HepG2 (cell line): ENCODE data around the gene RER1. TPM values are rescaled to one million over a fixed set of nuclear protein-coding genes. Genes with fewer than 3 reads are reported as not detected.

Experiments
- ATAC-seq: fragments of 200-7000 bp; cut with Tn5 transposase; 3 replicates; pipeline ENCODE4 v1.9.1; 2020; ENCODE audit warnings: mild to moderate bottlenecking, moderate library complexity
- BruUV-seq: library from RNA; stranded (reverse); fragments of 400-500 nt; replicated peaks from 2 replicates; lab custom pipeline; 2021; lab: Mats Ljungman, UMichigan
- CTCF ChIA-PET: fragments of 300-600 bp; formaldehyde crosslinking; extraction: SDS; loops from one replicate; lab custom pipeline; 2021; ENCODE audit warnings: low total read pairs, inconsistent platforms, low intra/inter-chr PET ratio; lab: Yijun Ruan, JAX
- POLR2A ChIA-PET: fragments of 350-600 bp; sonication (Branson Sonifier 250); formaldehyde crosslinking; loops from one replicate; lab custom pipeline; 2020; ENCODE audit warnings: antibody characterized with exemption, inconsistent platforms; lab: Yijun Ruan, JAX
- DNase-seq: peaks from one replicate; pipeline ENCODE4 v3.0.0-alpha.2; 2015; ENCODE audit warnings: low spot score
- FAIRE-seq: peaks from 3 replicates; lab custom pipeline; 2011; peaks lifted over from hg19 to GRCh38; lab: Jason Lieb, UNC
- H2AFZ ChIP-seq: one replicate; pipeline ENCODE4 v1.6.1; 2011; ENCODE audit warnings: low read length, inconsistent platforms
- H3K27ac ChIP-seq: fragments of 300-600 bp; 3 replicates; pipeline ENCODE4 v1.8.0; 2011; ENCODE audit warnings: mixed run types, mild to moderate bottlenecking, mixed read lengths, low read length, inconsistent platforms; ENCODE audit not compliant: insufficient read depth; ENCODE audit errors: extremely low read length
- H3K27me3 ChIP-seq, 2 experiments: fragments of 200-600 bp in 1 of 2; 2 replicates in 1 of 2; 3 replicates in 1 of 2; pipeline versions ENCODE4 v1.6.0 to v1.8.0; 2011; ENCODE audit warnings: low read length in 2 of 2, mild to moderate bottlenecking in 2 of 2, moderate library complexity in 2 of 2, inconsistent platforms in 1 of 2; ENCODE audit not compliant: insufficient read depth in 2 of 2, control insufficient read depth in 1 of 2
- H3K36me3 ChIP-seq, 2 experiments: fragments of 200-600 bp in 1 of 2; replicated peaks in 1 of 2; 2 replicates in 1 of 2; 3 replicates in 1 of 2; pipeline versions ENCODE4 v1.5.1 to v1.8.0; 2011; ENCODE audit warnings: low read length in 2 of 2, inconsistent platforms in 1 of 2; ENCODE audit not compliant: insufficient read depth in 2 of 2, control insufficient read depth in 1 of 2
- H3K4me1 ChIP-seq: 2 replicates; pipeline ENCODE4 v1.5.1; 2012; ENCODE audit warnings: low read length, inconsistent platforms; ENCODE audit not compliant: insufficient read depth
- H3K4me2 ChIP-seq: 2 replicates; pipeline ENCODE4 v1.6.0; 2011; ENCODE audit warnings: low read depth, low read length, inconsistent platforms
- H3K4me3 ChIP-seq, 3 experiments: fragments of 200-600 bp in 1 of 3; sonication (generic), shearing (Covaris generic) in 1 of 3; replicated peaks in 1 of 3; 2 replicates each; pipeline ENCODE4 v1.5.1; 2011 to 2016; ENCODE audit warnings: low read length in 3 of 3, inconsistent platforms in 2 of 3, low read depth in 2 of 3, mild to moderate bottlenecking in 2 of 3, control low read depth in 1 of 3, mixed read lengths in 1 of 3; ENCODE audit not compliant: insufficient read depth in 1 of 3
- H3K79me2 ChIP-seq: one replicate; pipeline ENCODE4 v1.6.1; 2011; ENCODE audit warnings: low read length, inconsistent platforms; ENCODE audit not compliant: insufficient read depth
- H3K9ac ChIP-seq: 2 replicates; pipeline ENCODE4 v1.6.0; 2011; ENCODE audit warnings: mild to moderate bottlenecking, low read depth, low read length, inconsistent platforms; ENCODE audit not compliant: insufficient read depth
- H3K9me3 ChIP-seq: 2 replicates; pipeline ENCODE4 v1.5.1; 2012; ENCODE audit warnings: mild to moderate bottlenecking, low read length
- H4K20me1 ChIP-seq: 2 replicates; pipeline ENCODE4 v1.6.0; 2011; ENCODE audit warnings: inconsistent platforms, mild to moderate bottlenecking, low read length, moderate library complexity; ENCODE audit not compliant: insufficient read depth
- ADNP ChIP-seq: sonication (generic); formaldehyde crosslinking; IDR thresholded peaks from 2 replicates; pipeline ENCODE4 v1.4.0; 2020; ENCODE audit warnings: missing genetic modification reagents
- ELF3 ChIP-seq: IDR thresholded peaks from 2 replicates; pipeline ENCODE4 v1.6.1; 2016; ENCODE audit warnings: missing genetic modification reagents, missing compliant biosample characterization
- HINFP ChIP-seq: sonication (generic); formaldehyde crosslinking; IDR thresholded peaks from 2 replicates; pipeline ENCODE4 v1.4.0; 2020; ENCODE audit warnings: low read depth, mild to moderate bottlenecking, missing genetic modification reagents
- JUN ChIP-seq: sonication (generic); formaldehyde crosslinking; IDR thresholded peaks from 2 replicates; pipeline ENCODE4 v1.4.0; 2020; ENCODE audit warnings: mild to moderate bottlenecking, missing genetic modification reagents
- MNT ChIP-seq: fragments of 450-650 bp; IDR thresholded peaks from 2 replicates; pipeline ENCODE4 v1.6.1; 2016
- TEAD2 ChIP-seq: sonication (generic); formaldehyde crosslinking; IDR thresholded peaks from 2 replicates; pipeline ENCODE4 v1.9.0; 2021; ENCODE audit warnings: missing genetic modification reagents
- TFDP1 ChIP-seq: IDR thresholded peaks from 2 replicates; pipeline ENCODE4 v1.6.1; 2016; ENCODE audit warnings: missing compliant biosample characterization, missing genetic modification reagents, borderline replicate concordance
- ZBTB44 ChIP-seq: sonication (generic); formaldehyde crosslinking; IDR thresholded peaks from 2 replicates; pipeline ENCODE4 v1.4.0; 2020; ENCODE audit warnings: missing genetic modification reagents
- ZNF264 ChIP-seq: sonication (generic); formaldehyde crosslinking; IDR thresholded peaks from 2 replicates; pipeline ENCODE4 v1.4.0; 2020; ENCODE audit warnings: missing genetic modification reagents
- ZNF570 ChIP-seq: sonication (generic); formaldehyde crosslinking; IDR thresholded peaks from 2 replicates; pipeline ENCODE4 v1.4.0; 2020; ENCODE audit warnings: mild to moderate bottlenecking, missing genetic modification reagents, borderline replicate concordance
- ZNF740 ChIP-seq: sonication (generic); formaldehyde crosslinking; IDR thresholded peaks from 2 replicates; pipeline ENCODE4 v1.4.0; 2020; ENCODE audit warnings: missing genetic modification reagents
- WGBS: methylation state at CpG from one replicate; pipeline ENCODE4 v1.1.6; 2017; ENCODE audit warnings: low lambda C conversion rate; 5-methylcytosine and 5-hydroxymethylcytosine counted together
- in situ Hi-C: cut with HindIII; loops from 2 replicates; pipeline ENCODE4 v1.10.0; 2017; ENCODE audit warnings: low pct_unique_long_range_greater_than_20kb; ENCODE audit not compliant: extremely low pct_ligation_motif_present
- intact Hi-C: fragments of 100-400 bp; cut with micrococcal nuclease; formaldehyde crosslinking; loops from one replicate; pipeline ENCODE4 v1.10.0; 2022; ENCODE audit not compliant: unreplicated experiment
- polyA plus RNA-seq, 8 experiments: library from polyadenylated mRNA; depleted of rRNA in 3 of 8; stranded (reverse) in 7 of 8; unstranded in 1 of 8; fragments of >200 nt; fragmentation: Illumina TruSeq in 4 of 8; extraction: Trizol in 4 of 8; gene quantifications; 2 replicates each; pipeline versions ENCODE4 v1.2.1 to v1.2.3, GENCODE V29; 2011 to 2016; ENCODE audit warnings: low read depth in 4 of 8, missing spikeins in 1 of 8, mixed read lengths in 1 of 8; ENCODE audit not compliant: insufficient read depth in 1 of 8
- total RNA-seq, 5 experiments: library from RNA; depleted of rRNA; stranded (reverse); fragments of >200 nt; fragmentation: Illumina TruSeq; extraction: Trizol; gene quantifications; 2 replicates each; pipeline ENCODE4 v1.2.3, GENCODE V29; 2016; ENCODE audit warnings: low read depth in 1 of 5

Gene RER1
- total and polyA plus RNA-seq, 2 of the 13 experiments (the other 11 are each of a cell fraction or from before 2014, with no cell fraction given): 128 to 164 TPM

GRCh38 chr1:2437617-2438016, 46.0 kb downstream of the RER1 start:
- 23% methylated on average over 15 of the region's 15 CpGs for WGBS
- DNase-seq (no peak), FAIRE-seq (no peak), ATAC-seq (no peak)
- no peaks in the 10 kb centered on the region for H3K4me1 ChIP-seq
- no peaks in the 10 kb centered on the region for H3K36me3 ChIP-seq
- ChIA-PET POLR2A (no interaction called here), CTCF (no interaction called here)
- no peak overlapping the region for H3K9ac ChIP-seq
- no peak overlapping the region for H3K4me2 ChIP-seq
- H2AFZ ChIP-seq: no peak overlapping the region
- no peaks in the 10 kb centered on the region for H3K79me2 ChIP-seq
- H3K27ac ChIP-seq: no peak overlapping the region
- no TSS peak for BruUV-seq
- H3K9me3 ChIP-seq: no peaks in the 10 kb centered on the region
- TF ChIP-seq MNT: peak; percentile 97
- no peak for TF ChIP-seq TFDP1
- intact Hi-C loops: no loop called here
- peaks cover 32 to 78% of the 10 kb centered on the region in 2 experiments for H3K27me3 ChIP-seq
- in situ Hi-C loops: no loop called here
- no peak overlapping the region for H3K4me3 ChIP-seq
- peaks cover 7% of the 10 kb centered on the region; the same call in 1 of the 2 replicates for H4K20me1 ChIP-seq

GRCh38 chr1:2438038-2438437, 46.4 kb downstream of the RER1 start:
- Histone ChIP-seq H3K27ac (no peak overlapping the region), H4K20me1 (peaks cover 7% of the 10 kb centered on the region; the same call in 1 of the 2 replicates), H2AFZ (no peak overlapping the region), H3K4me1 (no peaks in the 10 kb centered on the region), H3K4me2 (no peak overlapping the region), H3K9me3 (no peaks in the 10 kb centered on the region), H3K36me3 (no peaks in the 10 kb centered on the region), H3K27me3 (peaks cover 35 to 78% of the 10 kb centered on the region in 2 experiments), H3K9ac (no peak overlapping the region), H3K4me3 (no peak overlapping the region), H3K79me2 (no peaks in the 10 kb centered on the region)
- WGBS: no CpG with 5 or more reads among the region's 15 CpGs
- ChIA-PET CTCF (no interaction called here), POLR2A (no interaction called here)
- no peak for DNase-seq
- no peak for ATAC-seq
- intact Hi-C loops (no loop called here), in situ Hi-C loops (no loop called here)
- TF ChIP-seq HINFP (CRISPR knock-in tag) (no peak), ADNP (CRISPR knock-in tag) (no peak), ZNF740 (no peak), ELF3 (CRISPR knock-in tag) (no peak), TEAD2 (CRISPR knock-in tag) (no peak), ZBTB44 (CRISPR knock-in tag) (no peak), JUN (CRISPR knock-in tag) (no peak), ZNF264 (CRISPR knock-in tag) (no peak), ZNF570 (no peak)
- BruUV-seq: no TSS peak
- no peak for FAIRE-seq
